GM10266 (cell line): ENCODE data around the gene USP9X.

Experiments
- DNase-seq: peaks from one replicate; pipeline ENCODE4 v3.0.0; 2012; ENCODE audit errors: extremely low spot score
- CTCF ChIP-seq: IDR thresholded peaks from 2 replicates; pipeline ENCODE4 v1.5.1; 2012; ENCODE audit warnings: mild to moderate bottlenecking, low read depth; ENCODE audit not compliant: control insufficient read depth, insufficient read depth; ENCODE audit errors: missing control alignments

The USP9X gene

GRCh38 chrX:41234962-41235361, 149.7 kb downstream of the USP9X start:
- DNase-seq: no peak
- TF ChIP-seq CTCF: no peak

GRCh38 chrX:41236629-41237028, 151.4 kb downstream of the USP9X start:
- no peak for TF ChIP-seq CTCF
- peak; percentile 42 for DNase-seq

- no peak for TF ChIP-seq CTCF
- no peak for DNase-seq
Observed at GRCh38 chrX:41240509-41240908, 155.3 kb downstream of the USP9X start.

- TF ChIP-seq CTCF: no peak
- no peak for DNase-seq
Observed at GRCh38 chrX:41241962-41242361, 156.7 kb downstream of the USP9X start.

- TF ChIP-seq CTCF: no peak
- no peak for DNase-seq
Observed at GRCh38 chrX:41245641-41246040, 160.4 kb downstream of the USP9X start.

- TF ChIP-seq CTCF: no peak
- no peak for DNase-seq
Observed at GRCh38 chrX:41250867-41251266, 165.6 kb downstream of the USP9X start.

- no peak for DNase-seq
- TF ChIP-seq CTCF: no peak
Observed at GRCh38 chrX:41257801-41258200, 172.6 kb downstream of the USP9X start.
